Measurements from ENCODE around the gene ZBTB14. TPM values are rescaled to one million over a fixed set of nuclear protein-coding genes. Genes with fewer than 3 reads are reported as not detected.

ZBTB14 gene
- total RNA-seq, 1 donor from 2014 or later = 8.1 TPM

- intact Hi-C loops (cut with DNase I) = loop anchor here (1.0 kb wide), 1 partner anchor 58 kb away; no protein-coding TSS in a partner anchor
- peak; percentile 98 for DNase-seq (ENCODE audit: low spot score)
Measured at GRCh38 chr18:5295981-5296705, 617 bp upstream of the ZBTB14 start.

DNA sequence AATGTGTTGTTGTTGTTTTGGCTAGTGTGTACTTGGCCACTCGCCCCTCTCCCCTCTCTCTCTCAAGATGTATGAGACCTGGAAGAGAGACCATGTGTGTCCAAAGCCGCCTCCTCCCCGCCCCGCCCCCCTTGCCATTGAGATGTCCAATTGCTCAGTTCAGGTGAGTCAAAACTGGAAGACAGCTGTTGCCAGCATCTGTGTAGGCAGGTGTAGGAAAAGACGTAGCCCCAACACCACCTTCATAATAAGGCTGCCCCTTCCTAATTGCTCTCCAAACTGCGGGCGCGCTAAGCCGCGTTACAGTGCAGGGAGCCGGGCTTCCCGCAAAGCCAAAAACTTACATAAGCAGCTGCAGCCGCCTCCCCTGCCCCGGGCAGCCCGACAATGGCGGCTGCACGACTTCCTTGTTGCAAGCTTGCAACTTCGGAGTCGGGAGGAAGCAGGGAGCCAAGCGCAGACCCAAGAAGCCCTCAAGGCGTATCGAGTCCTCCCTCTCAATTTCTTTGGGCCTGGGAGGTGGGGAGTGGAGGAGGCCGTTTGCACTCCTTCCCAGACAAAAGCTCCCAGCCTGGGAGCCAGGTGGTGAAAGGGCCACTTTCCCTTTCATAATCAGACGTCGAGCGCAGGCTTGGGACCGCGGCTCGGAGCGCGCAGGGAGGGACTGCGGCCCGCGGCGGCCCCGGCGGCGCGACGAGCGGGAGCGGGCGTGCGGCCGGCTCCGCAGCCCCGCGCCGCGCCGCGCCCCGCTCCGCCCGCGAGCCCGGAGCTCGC is 882 bp downstream of the ZBTB14 start:
- DNase-seq (ENCODE audit: low spot score) = peak; percentile 80
- intact Hi-C loops (cut with DNase I) = no loop called here

- DNase-seq (ENCODE audit: low spot score) = no peak
- intact Hi-C loops (cut with DNase I) = no loop called here
Measured at GRCh38 chr18:5294113-5294456, 1.4 kb downstream of the ZBTB14 start.

GRCh38 chr18:5288517-5288935 is 7.0 kb downstream of the ZBTB14 start:
- intact Hi-C loops (cut with DNase I) = no loop called here
- DNase-seq (ENCODE audit: low spot score) = no peak

- intact Hi-C loops (cut with DNase I) = no loop called here
- no peak for DNase-seq (ENCODE audit: low spot score)
Measured at GRCh38 chr18:5287854-5288253, 7.7 kb downstream of the ZBTB14 start.

DNA sequence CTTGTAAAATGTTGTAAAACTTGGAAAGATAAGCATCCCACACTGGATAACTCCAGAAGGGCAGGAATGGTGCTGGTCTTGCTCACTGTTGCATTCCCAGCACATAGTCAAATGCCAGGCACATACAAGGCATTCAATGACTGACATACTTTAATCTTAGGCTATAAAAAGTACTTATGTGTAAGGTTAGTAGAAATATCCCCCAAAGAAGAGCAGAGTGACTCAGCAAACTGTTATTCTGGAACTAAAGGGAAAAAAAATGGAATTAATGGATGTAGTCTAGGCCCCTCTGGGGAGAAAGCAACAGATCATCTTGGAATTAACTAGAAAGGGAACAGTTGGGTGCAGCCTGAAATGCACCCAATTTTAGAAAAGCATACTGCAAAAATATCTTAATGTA is 9.0 kb downstream of the ZBTB14 start:
- intact Hi-C loops (cut with DNase I) = no loop called here
- DNase-seq (ENCODE audit: low spot score) = no peak

DNA sequence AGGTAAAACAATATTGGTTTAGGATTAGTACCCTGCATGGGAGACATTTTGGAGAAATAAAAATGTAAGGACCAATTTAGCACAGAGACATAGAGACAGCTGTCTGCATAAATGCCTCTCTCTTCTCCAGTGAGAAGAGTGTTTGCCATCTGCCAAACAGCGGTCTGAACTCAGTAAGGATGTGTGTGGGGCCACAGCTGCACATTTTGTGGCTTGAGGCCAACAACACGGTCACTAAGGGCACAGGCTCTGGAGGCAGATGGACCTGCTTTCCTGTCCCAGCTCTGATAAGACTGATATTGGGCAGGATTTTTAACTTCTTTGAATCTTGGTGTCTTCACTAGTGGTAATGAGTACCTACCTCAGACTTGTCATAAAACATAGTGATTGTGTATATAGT is 10.2 kb downstream of the ZBTB14 start:
- intact Hi-C loops (cut with DNase I) = no loop called here
- no peak for DNase-seq (ENCODE audit: low spot score)

GRCh38 chr18:5284808-5285207 is 10.7 kb downstream of the ZBTB14 start:
- intact Hi-C loops (cut with DNase I) = no loop called here
- DNase-seq (ENCODE audit: low spot score) = no peak

DNA sequence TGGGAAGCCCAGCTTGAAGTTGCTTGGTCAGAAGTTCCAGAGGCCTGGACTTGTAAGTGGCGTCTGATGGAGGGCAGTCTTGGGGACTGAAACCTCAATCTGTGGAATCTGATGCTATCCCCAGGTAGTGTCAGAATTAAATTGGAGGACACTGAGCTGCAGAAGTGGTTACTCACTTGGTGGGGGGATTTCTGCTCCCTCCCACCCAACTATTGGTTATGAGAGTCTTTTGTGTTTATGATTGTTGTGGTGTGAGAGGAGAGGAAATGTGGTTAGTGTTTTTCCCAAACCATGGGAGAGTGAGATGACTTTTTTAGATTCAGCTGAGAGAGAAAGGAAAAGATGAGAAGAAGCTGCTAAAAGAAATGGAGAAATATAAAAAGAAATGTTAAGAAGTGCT is 12.8 kb downstream of the ZBTB14 start:
- intact Hi-C loops (cut with DNase I) = no loop called here
- no peak for DNase-seq (ENCODE audit: low spot score)

GRCh38 chr18:5276947-5277346 is 18.6 kb downstream of the ZBTB14 start:
- no peak for DNase-seq (ENCODE audit: low spot score)
- intact Hi-C loops (cut with DNase I) = no loop called here

DNA sequence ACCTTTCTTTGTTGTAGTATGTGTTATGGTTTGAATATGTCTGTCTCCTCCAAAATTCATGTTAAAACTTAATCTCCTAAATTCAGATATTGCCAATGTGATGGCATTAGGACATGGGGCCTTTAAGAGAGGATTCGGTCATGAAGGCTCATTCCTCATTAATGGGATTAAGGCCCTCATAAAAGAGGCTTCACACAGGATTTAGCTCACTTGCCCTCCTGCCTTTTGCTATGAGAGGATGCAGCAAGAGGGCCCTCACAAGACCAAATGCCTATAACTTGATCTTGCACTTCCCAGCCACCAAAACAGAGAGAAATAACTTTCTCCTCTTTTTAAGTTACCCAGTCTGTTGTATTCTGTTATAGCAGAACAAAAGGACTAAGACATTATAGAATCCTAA is 19.7 kb downstream of the ZBTB14 start:
- intact Hi-C loops (cut with DNase I) = no loop called here
- DNase-seq (ENCODE audit: low spot score) = no peak

DNA sequence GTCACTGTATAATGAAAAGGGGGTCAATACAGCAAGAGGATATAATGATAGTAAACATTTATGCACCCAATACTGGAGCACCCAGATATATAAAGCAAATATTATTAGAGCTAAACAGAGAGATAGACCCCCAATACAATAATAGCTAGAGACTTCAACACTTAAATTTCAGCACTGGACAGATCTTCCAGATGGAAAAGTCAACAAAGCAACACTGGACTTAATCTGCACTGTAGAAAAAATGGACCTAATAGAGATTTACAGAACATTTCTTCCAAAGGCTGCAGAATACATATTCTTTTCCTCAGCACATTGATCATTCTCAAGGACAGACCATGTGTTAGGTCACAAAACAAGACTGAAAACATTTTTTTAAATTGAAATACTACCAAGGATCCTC is 26.7 kb downstream of the ZBTB14 start:
- intact Hi-C loops (cut with DNase I) = no loop called here
- DNase-seq (ENCODE audit: low spot score) = no peak

DNA sequence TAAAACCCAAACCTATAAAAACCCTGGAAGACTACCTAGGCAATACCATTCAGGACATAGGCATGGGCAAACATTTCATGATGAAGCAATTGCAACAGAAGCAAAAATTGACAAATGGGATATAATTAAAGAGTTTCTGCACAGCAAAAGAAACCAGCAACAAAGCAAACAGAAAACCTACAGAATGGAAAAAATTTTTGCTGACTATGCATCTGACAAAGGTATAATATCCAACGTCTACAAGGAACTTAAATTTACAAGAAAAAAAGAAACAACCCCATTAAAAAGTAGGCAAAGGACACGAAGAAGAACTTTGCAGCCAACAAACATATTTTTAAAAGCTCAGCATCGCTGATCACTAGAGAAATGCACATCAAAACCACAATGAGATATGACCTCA is 28.8 kb downstream of the ZBTB14 start:
- intact Hi-C loops (cut with DNase I) = no loop called here
- DNase-seq (ENCODE audit: low spot score) = no peak

DNA sequence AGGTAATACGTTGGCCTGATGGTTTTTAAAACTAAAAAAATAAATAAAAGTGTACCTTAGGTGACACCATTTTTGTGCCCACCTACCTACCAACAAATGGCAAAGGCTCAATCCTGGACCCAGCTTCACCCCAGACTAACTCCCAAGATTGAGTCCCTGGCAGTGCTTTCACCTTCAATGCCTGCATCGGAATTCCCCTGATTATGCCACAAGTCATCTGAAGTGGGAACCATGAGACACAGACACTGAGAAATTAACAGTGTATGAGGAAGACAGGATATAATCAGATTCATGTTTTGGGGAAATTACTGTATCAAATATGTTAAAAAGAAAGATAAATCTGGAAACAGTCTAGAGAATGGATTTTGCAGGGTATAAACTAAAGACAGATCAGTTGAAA is 41.6 kb downstream of the ZBTB14 start:
- no peak for DNase-seq (ENCODE audit: low spot score)
- intact Hi-C loops (cut with DNase I) = no loop called here

DNA sequence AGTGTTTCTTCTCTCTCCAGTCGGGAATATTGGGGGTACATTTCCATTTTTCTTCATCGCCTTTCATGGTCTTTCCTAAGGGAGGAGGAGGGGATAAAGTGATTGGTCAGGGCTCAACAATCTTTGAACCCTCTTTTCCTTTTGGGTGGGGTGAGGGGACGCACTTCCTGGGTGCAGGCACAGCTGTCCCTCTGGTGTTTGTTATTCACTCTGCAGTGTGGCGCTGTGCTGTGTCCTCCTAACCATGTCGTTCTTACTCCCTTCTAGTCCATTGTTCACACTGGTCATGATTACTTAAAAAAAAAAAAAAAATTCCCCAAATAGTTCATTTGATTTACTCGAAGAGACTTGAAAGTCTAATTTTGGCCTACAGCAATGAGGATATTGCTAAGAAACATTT is 44.4 kb downstream of the ZBTB14 start:
- no peak for DNase-seq (ENCODE audit: low spot score)
- intact Hi-C loops (cut with DNase I) = no loop called here

- intact Hi-C loops (cut with DNase I) = no loop called here
- DNase-seq (ENCODE audit: low spot score) = no peak
Measured at GRCh38 chr18:5250603-5251002, 44.9 kb downstream of the ZBTB14 start.

DNA sequence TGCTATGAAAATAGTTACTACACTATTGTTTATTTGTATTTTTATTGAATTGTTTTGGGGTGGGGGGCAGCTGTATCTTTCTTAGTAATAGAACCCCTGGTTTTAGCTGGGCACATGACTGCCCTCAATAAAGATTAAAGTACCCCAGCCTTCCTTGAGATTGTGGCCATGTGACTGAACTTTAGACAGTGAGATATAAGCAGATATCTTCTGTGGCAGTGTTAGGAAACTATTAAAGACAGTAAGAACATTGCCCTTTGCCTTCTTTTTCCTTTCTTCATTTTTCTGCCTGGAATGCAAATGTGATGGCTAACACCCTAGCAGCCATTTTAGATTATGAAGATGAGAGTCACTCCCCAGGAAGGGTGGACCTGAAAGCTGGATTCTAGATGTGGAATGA is 50.6 kb downstream of the ZBTB14 start:
- intact Hi-C loops (cut with DNase I) = no loop called here
- DNase-seq (ENCODE audit: low spot score) = no peak

GRCh38 chr18:5239447-5239846 is 56.1 kb downstream of the ZBTB14 start:
- no peak for DNase-seq (ENCODE audit: low spot score)
- intact Hi-C loops (cut with DNase I) = no loop called here

Data from cardiac septum (tissue), 1 donor.